Measurements from ENCODE around the gene TBC1D4. TPM values are rescaled to one million over a fixed set of nuclear protein-coding genes. Genes with fewer than 3 reads are reported as not detected.
"Not testable (repeated sequence)": the region's sequence is repeated elsewhere in the genome, so short reads cannot be mapped to it uniquely, and the experiment has no call there.

Gene TBC1D4
- total RNA-seq, 2 donors from 2014 or later = 14.9 to 20.3 TPM

- no peak for DNase-seq (ENCODE audit: low spot score)
- intact Hi-C loops (cut with DNase I) = no loop called here
Measured at GRCh38 chr13:75263741-75264407, 218.1 kb downstream of the TBC1D4 start.

DNA sequence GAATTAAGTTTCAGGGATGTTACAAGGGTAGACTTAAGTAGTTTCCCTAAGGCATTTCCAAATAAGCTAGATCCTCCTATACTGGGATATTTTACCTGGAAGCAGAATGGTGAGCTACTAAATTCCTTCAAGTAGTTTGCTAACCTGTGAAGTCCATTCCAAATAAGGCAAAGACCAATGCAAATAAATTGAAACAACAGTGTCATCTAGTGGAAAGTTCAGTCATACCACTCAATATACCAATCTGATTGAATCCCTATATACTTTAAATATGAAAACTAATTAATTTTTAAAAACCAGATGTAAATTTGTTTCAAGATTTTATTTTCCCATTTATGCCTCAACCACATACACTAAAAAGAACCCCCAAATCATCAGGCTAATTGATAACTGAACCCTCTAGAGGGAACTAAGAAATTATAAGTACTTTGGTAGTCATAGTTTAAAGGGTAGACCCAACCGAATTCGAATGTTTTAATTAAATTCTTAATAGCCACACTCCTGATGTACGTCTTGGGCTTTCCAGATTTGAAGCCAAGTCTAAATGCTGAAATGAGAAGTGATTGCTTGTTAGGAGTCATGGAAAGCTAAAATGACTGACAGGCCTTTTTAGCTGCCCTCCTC, 223.7 kb downstream of the TBC1D4 start:
- DNase-seq (ENCODE audit: low spot score) = no peak
- intact Hi-C loops (cut with DNase I) = no loop called here

- intact Hi-C loops (cut with DNase I) = no loop called here
- DNase-seq (ENCODE audit: low spot score) = no peak
Measured at GRCh38 chr13:75256922-75257321, 225.0 kb downstream of the TBC1D4 start.

DNA sequence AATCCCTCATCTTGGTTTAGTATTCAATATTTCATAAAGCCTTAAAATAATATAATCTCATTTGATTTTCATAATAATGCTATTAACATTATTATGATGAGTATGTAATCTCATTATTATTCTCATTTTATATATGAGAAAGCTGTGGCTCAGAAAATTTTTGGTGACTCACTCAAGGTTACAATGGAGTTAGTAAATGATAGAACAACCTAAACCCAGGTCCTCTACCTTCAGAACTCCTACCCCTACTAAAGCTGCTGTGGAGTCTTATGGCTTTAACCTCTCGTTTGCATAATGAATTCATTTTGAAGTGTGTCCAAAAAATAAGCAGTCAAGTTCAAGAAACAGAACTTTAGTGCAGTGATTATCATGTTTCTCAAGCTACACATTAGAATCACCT, 226.3 kb downstream of the TBC1D4 start:
- intact Hi-C loops (cut with DNase I) = no loop called here
- no peak for DNase-seq (ENCODE audit: low spot score)

GRCh38 chr13:75255147-75255546, 226.8 kb downstream of the TBC1D4 start:
- intact Hi-C loops (cut with DNase I) = no loop called here
- no peak for DNase-seq (ENCODE audit: low spot score)

GRCh38 chr13:75251188-75251587, 230.8 kb downstream of the TBC1D4 start:
- DNase-seq (ENCODE audit: low spot score) = no peak
- intact Hi-C loops (cut with DNase I) = no loop called here

DNA sequence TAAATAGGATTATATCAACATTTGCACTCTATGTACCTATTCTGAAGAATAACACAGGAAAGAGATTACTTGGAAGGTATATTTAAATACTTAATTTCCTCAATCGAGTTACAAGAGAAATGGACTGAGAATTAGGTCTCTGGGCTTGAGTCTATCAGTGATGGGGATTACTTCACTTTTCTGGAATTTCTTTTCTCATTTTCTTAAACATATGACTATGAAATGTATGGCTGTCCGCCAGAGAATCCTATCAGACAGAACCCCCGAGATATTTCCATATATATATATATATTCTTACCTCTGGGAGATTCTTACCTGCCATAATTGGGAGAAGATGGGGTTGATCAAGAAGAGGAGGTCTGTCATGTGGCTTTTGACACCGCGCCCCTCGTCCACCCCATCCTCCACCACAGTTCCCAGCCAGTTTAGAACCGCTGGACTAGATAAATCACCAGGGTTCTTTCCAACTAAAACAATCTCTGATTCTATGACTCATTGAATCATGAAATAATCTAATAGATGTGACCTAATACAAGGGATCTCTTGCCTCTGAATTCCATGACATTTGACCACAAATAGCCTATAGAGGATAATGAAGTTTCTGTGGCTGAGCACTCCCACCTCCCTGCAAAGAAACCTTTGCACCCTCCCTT, 231.3 kb downstream of the TBC1D4 start:
- intact Hi-C loops (cut with DNase I) = no loop called here
- no peak for DNase-seq (ENCODE audit: low spot score)

DNA sequence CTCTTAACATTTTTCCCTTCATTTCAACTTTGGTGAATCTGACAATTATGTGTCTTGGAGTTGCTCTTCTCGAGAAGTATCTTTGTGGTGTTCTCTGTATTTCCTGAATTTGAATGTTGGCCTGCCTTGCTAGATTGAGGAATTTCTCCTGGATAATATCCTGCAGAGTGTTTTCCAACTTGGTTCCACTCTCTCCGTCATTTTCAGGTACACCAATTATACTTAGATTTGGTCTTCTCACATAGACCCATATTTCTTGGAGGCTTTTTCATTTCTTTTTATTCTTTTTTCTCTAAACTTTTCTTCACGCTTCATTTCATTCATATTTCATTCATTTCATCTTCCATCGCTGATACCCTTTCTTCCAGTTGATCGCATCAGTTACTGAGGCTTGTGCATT, 236.4 kb downstream of the TBC1D4 start:
- intact Hi-C loops (cut with DNase I); DNase-seq (ENCODE audit: low spot score): not testable (repeated sequence)

GRCh38 chr13:75240240-75240639, 241.7 kb downstream of the TBC1D4 start:
- DNase-seq (ENCODE audit: low spot score); intact Hi-C loops (cut with DNase I): not testable (repeated sequence)

- intact Hi-C loops (cut with DNase I) = no loop called here
- no peak for DNase-seq (ENCODE audit: low spot score)
Measured at GRCh38 chr13:75236774-75237173, 245.2 kb downstream of the TBC1D4 start.

Other genes starting within 250 kb of the TBC1D4 start
- 100 to 1,000 TPM; 173 to 201 TPM for gene COMMD6, start 55.7 kb upstream of the TBC1D4 start, total RNA-seq
- gene UCHL3, start 67.6 kb upstream of the TBC1D4 start, total RNA-seq = 10 to 100 TPM; 29.2 to 39.9 TPM
- gene LMO7, start 154.2 kb upstream of the TBC1D4 start, total RNA-seq = 10 to 100 TPM; 27.4 to 28.8 TPM